HepG2 (cell line): ENCODE results near the gene CPVL.

Experiments used
- PHB2 ChIP-seq: fragments of 450-650 bp; IDR thresholded peaks from 2 replicates; pipeline ENCODE4 v1.6.1; 2018; ENCODE audit not compliant: partially characterized antibody
- SP2 ChIP-seq: sonication (generic); formaldehyde crosslinking; IDR thresholded peaks from 2 replicates; pipeline ENCODE4 v1.5.1; 2020; ENCODE audit warnings: mild to moderate bottlenecking, missing genetic modification reagents

GRCh38 chr7:29179115-29179514 lies 32.8 kb upstream of the CPVL start:
- TF ChIP-seq PHB2 (no peak), SP2 (CRISPR knock-in tag) (no peak)
